ENCODE data around the gene SORBS2. TPM values are rescaled to one million over a fixed set of nuclear protein-coding genes. Genes with fewer than 3 reads are reported as not detected.

The SORBS2 gene
- total and polyA plus RNA-seq, 2 of the 4 experiments (the other 2 are of a cell fraction): 0.18 TPM; not detected in 1

DNA sequence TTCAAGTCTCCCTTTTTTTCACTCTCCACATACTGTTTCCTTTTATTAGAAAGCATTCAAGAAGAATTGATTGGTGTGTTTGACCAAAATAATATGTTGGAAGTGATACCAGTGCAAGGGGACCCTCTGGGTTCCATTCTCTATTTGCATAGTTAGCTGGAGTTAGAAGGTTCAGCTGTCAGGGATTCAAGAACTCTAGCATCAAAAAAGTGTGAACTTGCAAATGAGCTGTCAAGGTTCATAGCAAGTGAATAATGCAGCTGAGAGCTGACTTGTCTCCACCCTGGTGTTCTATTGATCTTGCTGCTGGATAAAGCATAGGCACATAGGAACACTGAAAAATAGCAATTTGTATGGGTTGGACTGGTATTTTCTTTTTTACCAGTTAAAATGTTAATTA, 73.2 kb downstream of the SORBS2 start:
- no peak overlapping the region for H3K4me2 ChIP-seq (ENCODE audit: low read depth, low read length)
- H4K91ac ChIP-seq (ENCODE audit: insufficient read depth, low read depth, low read length): no peak overlapping the region
- intact Hi-C loops (cut with micrococcal nuclease): no loop called here

More for the DNA sequence above, 73.2 kb downstream of the SORBS2 start:
- TF ChIP-seq RFX5 (IDR thresholded peaks at IDR 0.05; ENCODE audit: low read depth, low read length) (no peak), CEBPB (IDR thresholded peaks at IDR 0.05; ENCODE audit: low read depth, low read length) (no peak), FOS (IDR thresholded peaks at IDR 0.05; ENCODE audit: low read depth, low read length) (no peak), MAFK (IDR thresholded peaks at IDR 0.05; ENCODE audit: low read depth, low read length) (no peak), SMC3 (IDR thresholded peaks at IDR 0.05; ENCODE audit: low read depth, low read length) (no peak), MAZ (IDR thresholded peaks at IDR 0.05; ENCODE audit: borderline replicate concordance, low read depth, low read length) (no peak), CHD1 (IDR thresholded peaks at IDR 0.05; ENCODE audit: low read depth, low read length) (no peak), POLR2A (IDR thresholded peaks at IDR 0.05; ENCODE audit: low read depth, low read length) (no peak), RAD21 (IDR thresholded peaks at IDR 0.05; ENCODE audit: low read length) (no peak), MXI1 (IDR thresholded peaks at IDR 0.05; ENCODE audit: borderline replicate concordance, low read depth, low read length) (no peak), RCOR1 (IDR thresholded peaks at IDR 0.05; ENCODE audit: insufficient replicate concordance, low read length) (no peak), NFE2L2 (IDR thresholded peaks at IDR 0.05; ENCODE audit: low read depth, low read length) (no peak), BHLHE40 (IDR thresholded peaks at IDR 0.05; ENCODE audit: low read depth, low read length) (no peak)
- TF ChIP-seq, protein P1, sequence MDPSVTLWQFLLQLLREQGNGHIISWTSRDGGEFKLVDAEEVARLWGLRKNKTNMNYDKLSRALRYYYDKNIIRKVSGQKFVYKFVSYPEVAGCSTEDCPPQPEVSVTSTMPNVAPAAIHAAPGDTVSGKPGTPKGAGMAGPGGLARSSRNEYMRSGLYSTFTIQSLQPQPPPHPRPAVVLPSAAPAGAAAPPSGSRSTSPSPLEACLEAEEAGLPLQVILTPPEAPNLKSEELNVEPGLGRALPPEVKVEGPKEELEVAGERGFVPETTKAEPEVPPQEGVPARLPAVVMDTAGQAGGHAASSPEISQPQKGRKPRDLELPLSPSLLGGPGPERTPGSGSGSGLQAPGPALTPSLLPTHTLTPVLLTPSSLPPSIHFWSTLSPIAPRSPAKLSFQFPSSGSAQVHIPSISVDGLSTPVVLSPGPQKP (IDR thresholded peaks at IDR 0.05; ENCODE audit: borderline replicate concordance, low read depth, low read length): no peak
- TF ChIP-seq, protein P2, sequence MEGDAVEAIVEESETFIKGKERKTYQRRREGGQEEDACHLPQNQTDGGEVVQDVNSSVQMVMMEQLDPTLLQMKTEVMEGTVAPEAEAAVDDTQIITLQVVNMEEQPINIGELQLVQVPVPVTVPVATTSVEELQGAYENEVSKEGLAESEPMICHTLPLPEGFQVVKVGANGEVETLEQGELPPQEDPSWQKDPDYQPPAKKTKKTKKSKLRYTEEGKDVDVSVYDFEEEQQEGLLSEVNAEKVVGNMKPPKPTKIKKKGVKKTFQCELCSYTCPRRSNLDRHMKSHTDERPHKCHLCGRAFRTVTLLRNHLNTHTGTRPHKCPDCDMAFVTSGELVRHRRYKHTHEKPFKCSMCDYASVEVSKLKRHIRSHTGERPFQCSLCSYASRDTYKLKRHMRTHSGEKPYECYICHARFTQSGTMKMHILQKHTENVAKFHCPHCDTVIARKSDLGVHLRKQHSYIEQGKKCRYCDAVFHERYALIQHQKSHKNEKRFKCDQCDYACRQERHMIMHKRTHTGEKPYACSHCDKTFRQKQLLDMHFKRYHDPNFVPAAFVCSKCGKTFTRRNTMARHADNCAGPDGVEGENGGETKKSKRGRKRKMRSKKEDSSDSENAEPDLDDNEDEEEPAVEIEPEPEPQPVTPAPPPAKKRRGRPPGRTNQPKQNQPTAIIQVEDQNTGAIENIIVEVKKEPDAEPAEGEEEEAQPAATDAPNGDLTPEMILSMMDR (conservative IDR thresholded peaks at IDR 0.05; ENCODE audit: low read depth, low read length): no peak
- TF ChIP-seq, protein P3, sequence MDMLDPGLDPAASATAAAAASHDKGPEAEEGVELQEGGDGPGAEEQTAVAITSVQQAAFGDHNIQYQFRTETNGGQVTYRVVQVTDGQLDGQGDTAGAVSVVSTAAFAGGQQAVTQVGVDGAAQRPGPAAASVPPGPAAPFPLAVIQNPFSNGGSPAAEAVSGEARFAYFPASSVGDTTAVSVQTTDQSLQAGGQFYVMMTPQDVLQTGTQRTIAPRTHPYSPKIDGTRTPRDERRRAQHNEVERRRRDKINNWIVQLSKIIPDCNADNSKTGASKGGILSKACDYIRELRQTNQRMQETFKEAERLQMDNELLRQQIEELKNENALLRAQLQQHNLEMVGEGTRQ (IDR thresholded peaks at IDR 0.05; ENCODE audit: low read depth, low read length): no peak
- H3K79me1 ChIP-seq (ENCODE audit: low read depth in 1 of 2, low read length in 2 of 2): no peaks in the 10 kb centered on the region
- 0 out of 2 replicates have a peak overlapping the region, but pooled peaks have one; percentile 46 for H3K18ac ChIP-seq (ENCODE audit: low read depth, low read length)
- no peak overlapping the region for H2AK9ac ChIP-seq (replicated peaks; ENCODE audit: low read depth, low read length, poor library complexity)
- peaks cover 5% of the 10 kb centered on the region for H3K9me3 ChIP-seq (ENCODE audit: control insufficient read depth, insufficient read depth, low read length)
- no peak overlapping the region for H3K4me3 ChIP-seq (ENCODE audit: insufficient read depth, low read depth, low read length)
- H2BK15ac ChIP-seq (ENCODE audit: low read depth, low read length): no peak overlapping the region
- ChIA-PET POLR2A (ENCODE audit: unreplicated experiment) (no interaction called here), CTCF (interaction anchor here (0.6 to 1.1 kb wide), 2 partner anchors 283 to 643 kb away, joined by 3 to 6 read pairs; no protein-coding TSS in a partner anchor)
- H4K20me1 ChIP-seq (ENCODE audit: insufficient read depth, low read length): no peaks in the 10 kb centered on the region
- dilution Hi-C loops (cut with HindIII; ENCODE audit: low sequenced_read_pairs, unreplicated experiment): no loop called here
- no peak overlapping the region for H2BK20ac ChIP-seq (ENCODE audit: low read depth, low read length)
- no peaks in the 10 kb centered on the region for H3K36me3 ChIP-seq (ENCODE audit: control insufficient read depth, insufficient read depth, low read length)
- H3K4me1 ChIP-seq (ENCODE audit: control insufficient read depth, insufficient read depth, low read length): peaks cover 4% of the 10 kb centered on the region; the same call in 1 of the 2 replicates
- H3K14ac ChIP-seq (replicated peaks; ENCODE audit: low read depth, low read length): no peak overlapping the region
- ATAC-seq (ENCODE audit: low read depth): no peak
- no peak overlapping the region for H2BK120ac ChIP-seq (ENCODE audit: low read depth, low read length)
- no peak overlapping the region for H2AFZ ChIP-seq (replicated peaks; ENCODE audit: low read length, poor library complexity)
- H3K27me3 ChIP-seq (ENCODE audit: control insufficient read depth, insufficient read depth, low read length): peaks cover 49% of the 10 kb centered on the region
- H3K4ac ChIP-seq (ENCODE audit: low read depth, low read length): no peak overlapping the region
- BruUV-seq (replicated peaks): no TSS peak
- H3K27ac ChIP-seq (ENCODE audit: insufficient read depth, low read length): no peak overlapping the region; the same call in 1 of the 2 replicates
- H2BK5ac ChIP-seq (ENCODE audit: low read depth, low read length, poor library complexity, severe bottlenecking): no peak overlapping the region
- no peaks in the 10 kb centered on the region for H3K9me1 ChIP-seq (ENCODE audit: insufficient read depth, low read length)
- no peak overlapping the region for H3K9ac ChIP-seq (ENCODE audit: low read depth, low read length)
- no peak for DNase-seq
- H2AK5ac ChIP-seq (ENCODE audit: low read depth, low read length): no peak overlapping the region
- H3K23ac ChIP-seq (ENCODE audit: low read depth, low read length): no peak overlapping the region
- no peak overlapping the region for H4K8ac ChIP-seq (ENCODE audit: low read depth in 2 of 2, low read length in 2 of 2)
- H3K56ac ChIP-seq (ENCODE audit: extremely low read depth, insufficient read depth, low read length): no peak overlapping the region
- no peak overlapping the region for H4K5ac ChIP-seq (ENCODE audit: low read depth, low read length)
- in situ Hi-C loops (cut with MboI; ENCODE audit: low sequenced_read_pairs): no loop called here

Measured in IMR-90 (cell line).